HS-27A (cell line): Measurements from ENCODE around the gene MSH3.
"Not testable (repeated sequence)": the region's sequence is repeated elsewhere in the genome, so short reads cannot be mapped to it uniquely, and the experiment has no call there.

ENCODE experiments used
- DNase-seq: peaks from one replicate; pipeline ENCODE4 v3.0.0-alpha.2; 2012; ENCODE audit warnings: low read depth, missing footprints

The MSH3 gene

DNA sequence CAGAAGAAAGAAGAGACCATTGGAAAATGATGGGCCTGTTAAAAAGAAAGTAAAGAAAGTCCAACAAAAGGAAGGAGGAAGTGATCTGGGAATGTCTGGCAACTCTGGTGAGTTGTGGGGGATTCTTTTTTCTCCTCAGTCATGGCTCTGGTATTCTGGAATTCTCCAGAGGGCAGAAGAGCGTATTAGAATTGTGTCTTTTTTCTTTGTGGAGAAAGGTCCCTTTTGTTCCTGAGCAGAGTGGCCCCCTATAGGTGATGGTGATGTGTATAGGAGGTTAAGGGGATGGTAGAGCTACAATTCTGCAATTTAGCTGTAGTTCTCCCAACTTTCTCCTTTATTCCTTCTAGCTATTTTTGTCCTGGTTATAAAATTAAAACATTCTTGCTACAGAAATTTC is 2.0 kb downstream of the MSH3 start:
- no peak for DNase-seq

- DNase-seq = no peak
Observed at GRCh38 chr5:80659106-80659505, 4.7 kb downstream of the MSH3 start.

DNA sequence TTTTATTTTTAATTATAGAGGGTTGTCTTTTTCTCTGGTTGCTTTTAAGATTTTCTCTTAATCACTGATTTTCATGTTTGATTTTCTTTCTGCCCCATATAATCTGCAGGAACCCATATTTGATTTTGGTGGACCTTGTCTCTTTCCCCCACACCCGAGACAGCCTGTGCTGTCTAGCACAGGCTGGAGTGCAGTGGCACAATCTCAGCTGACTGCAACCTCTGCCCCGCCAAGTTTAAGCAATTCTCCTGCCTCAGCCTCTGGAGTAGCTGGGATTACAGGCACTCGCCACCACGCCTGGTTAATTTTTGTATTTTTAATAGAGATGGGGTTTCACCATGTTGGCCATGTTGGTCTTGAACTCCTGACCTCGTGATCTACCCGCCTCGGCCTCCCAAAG is 6.2 kb downstream of the MSH3 start:
- not testable (repeated sequence) for DNase-seq

- no peak for DNase-seq
Observed at GRCh38 chr5:80662108-80662507, 7.7 kb downstream of the MSH3 start.

- no peak for DNase-seq
Observed at GRCh38 chr5:80665057-80665456, 10.6 kb downstream of the MSH3 start.

DNA sequence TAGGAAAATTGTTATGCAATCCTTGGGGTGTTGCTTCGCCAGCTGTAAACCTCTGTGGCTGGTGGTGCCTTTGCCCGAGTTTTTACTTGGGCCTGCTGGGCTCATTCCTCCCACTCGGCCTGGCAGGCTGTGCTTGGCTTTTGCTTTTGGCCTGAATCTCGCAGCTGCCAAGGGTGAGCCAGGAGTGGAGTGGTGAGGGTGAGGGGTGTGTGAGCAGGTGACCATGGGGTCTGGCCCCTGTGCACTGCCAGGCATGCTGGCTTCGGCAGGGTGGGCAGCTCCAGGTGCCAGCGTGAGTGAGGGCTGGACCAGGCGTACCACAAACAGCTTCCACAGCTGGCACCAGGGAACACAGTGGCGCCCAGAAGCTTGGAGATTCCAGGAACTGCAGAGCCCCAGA is 12.9 kb downstream of the MSH3 start:
- no peak for DNase-seq

GRCh38 chr5:80668016-80668969 is 13.8 kb downstream of the MSH3 start:
- DNase-seq = no peak

DNA sequence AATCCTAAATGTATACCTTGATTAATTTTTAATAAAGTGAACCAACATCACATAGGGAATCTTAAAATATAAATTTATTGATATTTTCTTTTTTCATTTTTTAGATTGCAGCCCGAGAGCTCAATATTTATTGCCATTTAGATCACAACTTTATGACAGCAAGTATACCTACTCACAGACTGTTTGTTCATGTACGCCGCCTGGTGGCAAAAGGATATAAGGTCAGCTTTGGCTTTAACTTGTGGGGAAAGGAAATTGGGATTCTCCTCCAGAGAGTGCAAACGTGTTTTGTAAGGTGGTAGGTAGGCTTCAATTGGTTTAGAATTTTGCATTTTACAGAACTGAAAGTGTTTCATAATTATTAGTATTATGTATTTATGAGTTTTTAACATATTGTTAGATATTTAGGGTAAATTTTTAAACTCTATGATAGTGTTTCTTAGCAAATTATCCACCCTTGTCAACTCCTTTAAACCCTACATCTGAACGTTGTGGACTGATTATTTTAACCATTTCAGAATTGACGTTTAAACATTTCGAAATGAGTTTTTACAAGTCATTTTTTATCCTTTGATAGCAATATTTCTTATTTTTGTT is 17.8 kb downstream of the MSH3 start:
- no peak for DNase-seq

GRCh38 chr5:80676706-80677105 is 22.3 kb downstream of the MSH3 start:
- DNase-seq = no peak

DNA sequence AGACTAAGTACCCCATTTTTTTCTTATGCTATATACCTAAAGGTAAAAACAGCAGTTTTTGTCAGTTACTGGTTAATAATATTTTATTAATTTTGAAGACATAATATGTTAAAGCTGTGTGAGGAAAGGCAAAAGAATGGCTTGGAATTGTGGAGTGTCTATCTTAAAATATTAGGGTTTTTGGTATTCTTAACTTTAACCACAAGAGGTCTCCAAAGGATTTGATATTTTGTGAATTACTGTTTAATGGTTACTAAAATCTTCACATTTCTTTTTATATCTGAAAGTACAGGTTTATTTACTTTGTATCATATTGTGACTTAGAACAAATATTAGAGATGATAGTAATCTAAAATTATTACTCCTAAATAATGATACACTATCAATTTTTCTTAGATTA is 32.3 kb downstream of the MSH3 start:
- DNase-seq = no peak

DNA sequence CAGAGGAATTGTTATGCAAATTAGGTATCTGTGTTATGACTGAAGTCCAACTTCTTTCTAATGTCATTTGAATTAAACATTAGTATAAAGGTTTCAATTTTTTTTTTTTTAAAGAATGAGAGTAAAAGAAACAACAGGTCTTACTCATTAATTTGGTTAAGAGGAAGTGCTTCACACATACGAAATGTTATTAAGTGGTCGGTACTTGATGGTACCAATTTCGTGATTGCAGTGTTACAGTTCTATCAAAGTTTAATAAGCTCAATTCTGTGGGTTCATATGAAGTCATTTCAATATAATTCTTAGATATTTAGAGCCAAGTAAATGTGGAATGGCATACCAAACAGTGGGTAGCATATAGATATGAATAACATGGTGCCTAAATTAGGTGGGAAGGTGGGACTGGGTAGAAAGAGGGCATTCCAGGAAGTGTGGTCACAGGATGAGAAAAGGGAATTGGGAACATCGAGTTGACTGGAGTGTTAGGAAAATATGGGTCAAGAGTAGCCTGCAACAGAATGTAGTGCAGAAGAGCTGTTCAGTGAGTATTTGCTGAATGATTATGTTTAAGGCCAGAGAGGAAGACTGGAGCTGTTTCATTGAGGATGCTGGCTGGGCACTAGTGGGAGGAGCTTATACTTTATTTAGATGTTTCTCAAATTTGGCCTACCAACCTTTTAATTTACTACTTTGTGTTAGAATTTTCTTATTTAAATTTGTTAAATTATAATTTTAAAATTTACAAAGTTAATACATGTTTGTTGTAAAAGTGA is 34.4 kb downstream of the MSH3 start:
- DNase-seq = no peak

DNA sequence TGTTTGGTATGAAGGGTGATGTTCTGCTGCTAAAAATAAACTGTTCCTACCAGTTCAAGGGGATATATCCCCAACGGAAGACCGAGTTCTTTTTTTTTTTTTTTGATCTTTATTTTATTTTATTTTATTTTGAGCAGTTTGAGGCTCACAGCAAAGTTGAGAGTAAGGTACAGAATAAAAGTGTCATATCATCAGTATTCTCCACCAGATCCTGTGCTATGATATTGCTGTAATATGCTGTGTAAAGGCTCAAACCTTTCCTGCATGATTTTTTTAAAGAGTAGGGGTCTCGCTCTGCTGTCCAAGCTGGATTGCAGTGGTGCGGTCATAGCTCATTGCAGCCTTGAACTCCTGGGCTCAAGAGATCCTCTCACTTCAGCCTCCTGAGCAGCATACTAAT is 35.2 kb downstream of the MSH3 start:
- DNase-seq = no peak

- no peak for DNase-seq
Observed at GRCh38 chr5:80695666-80696065, 41.2 kb downstream of the MSH3 start.

DNA sequence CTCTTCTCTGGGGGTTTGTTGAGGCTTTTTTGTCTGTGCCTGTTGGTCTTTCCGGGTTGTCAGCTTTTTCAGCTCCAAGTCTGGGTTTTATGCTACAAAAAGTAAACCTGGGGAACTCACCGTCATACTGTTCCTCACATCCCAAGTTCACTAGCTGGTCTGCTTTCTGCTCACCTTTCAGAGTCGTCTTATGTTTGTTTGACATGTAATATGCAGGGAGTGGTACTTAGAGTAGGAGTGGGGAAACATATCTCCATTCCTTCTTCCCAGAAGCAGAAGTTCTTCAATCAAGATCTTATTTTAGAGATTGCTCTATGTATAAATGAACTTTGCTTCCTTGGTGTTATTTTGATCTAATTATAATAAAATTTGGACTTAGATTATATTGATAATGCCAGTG is 42.0 kb downstream of the MSH3 start:
- DNase-seq = no peak

DNA sequence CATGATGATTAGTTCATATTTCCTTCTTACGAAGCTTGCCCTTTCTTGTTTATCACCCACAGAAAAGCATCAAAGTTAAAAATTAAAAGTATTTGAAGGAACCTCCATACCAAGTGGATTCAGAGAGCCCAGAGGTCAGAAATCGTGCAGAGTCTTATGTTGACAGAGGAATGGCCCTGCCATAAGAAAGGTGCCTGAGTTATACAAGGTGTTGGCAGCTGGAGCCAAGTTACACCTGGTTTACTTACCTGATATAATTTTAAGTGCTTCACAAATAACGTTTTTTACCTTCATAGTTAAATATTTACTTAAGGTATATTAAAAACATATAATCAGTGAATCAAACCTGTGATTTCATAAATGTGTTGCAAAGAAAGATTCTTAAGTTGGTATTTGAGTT is 42.6 kb downstream of the MSH3 start:
- DNase-seq = no peak

GRCh38 chr5:80698369-80698768 is 43.9 kb downstream of the MSH3 start:
- DNase-seq = no peak

- no peak for DNase-seq
Observed at GRCh38 chr5:80701597-80701996, 47.1 kb downstream of the MSH3 start.

DNA sequence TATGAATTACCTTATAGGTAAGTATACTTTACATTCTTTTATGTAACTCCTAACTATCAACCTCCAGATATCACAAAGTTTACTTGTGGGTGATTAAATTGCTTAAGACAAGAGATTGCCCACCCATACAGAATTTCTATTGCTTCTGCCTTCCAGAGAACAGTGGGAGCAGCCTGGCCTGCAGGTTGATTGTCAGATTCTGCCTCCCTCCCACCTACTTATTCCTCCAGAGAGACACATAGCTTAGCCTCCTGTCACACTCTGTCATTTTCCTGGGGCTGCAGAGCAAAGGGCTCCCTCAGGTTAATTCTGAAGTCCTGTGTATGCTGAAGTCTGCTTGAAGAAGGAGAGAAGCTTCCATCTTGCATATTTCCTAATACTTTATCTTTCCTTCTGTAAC is 48.8 kb downstream of the MSH3 start:
- no peak for DNase-seq

DNA sequence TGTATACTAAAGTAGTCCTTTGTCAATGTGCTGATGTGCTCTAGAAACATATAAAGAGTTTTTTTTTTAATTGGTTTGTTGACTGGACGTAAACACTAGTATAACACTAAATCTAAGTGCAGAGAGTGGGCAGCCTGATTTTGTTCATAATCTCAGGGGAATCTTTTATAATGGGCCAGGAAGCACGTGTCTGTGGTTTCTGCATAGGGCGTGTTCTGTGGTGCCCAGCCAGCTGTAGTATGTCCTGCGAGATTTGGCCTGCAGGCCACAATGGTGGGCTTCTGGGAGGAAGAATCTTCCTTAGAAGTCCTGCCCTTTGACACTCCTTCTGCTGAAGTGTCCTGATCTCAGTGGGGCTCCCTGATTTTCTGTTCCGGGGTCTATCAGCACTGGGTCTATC is 49.3 kb downstream of the MSH3 start:
- DNase-seq = no peak

GRCh38 chr5:80704221-80704620 is 49.8 kb downstream of the MSH3 start:
- no peak for DNase-seq

- no peak for DNase-seq
Observed at GRCh38 chr5:80705216-80705769, 50.8 kb downstream of the MSH3 start.

DNA sequence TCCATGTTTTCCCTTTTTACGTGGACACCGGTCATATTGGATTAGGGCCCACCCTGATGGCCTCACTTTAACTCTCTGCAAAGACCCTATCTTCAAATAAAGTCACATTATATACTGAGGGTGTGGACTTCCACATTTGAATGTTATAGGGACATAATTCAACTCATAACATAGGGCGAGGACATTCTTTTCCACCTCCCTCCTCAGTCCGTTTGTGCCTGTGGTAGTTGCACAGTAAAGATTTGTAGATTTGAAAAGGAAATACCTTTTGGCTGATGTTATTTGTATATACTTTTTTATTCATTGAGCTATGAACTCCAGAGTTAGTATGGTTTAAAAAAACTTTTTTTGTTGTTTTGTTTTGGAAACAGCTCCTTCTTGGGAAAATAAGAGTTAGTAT is 51.3 kb downstream of the MSH3 start:
- DNase-seq = no peak
